ENCODE measurements around the gene OR2T2.
"Not testable (repeated sequence)": the region's sequence is repeated elsewhere in the genome, so short reads cannot be mapped to it uniquely, and the experiment has no call there.

Gene OR2T2

GRCh38 chr1:248453619-248454018 lies 8.2 kb downstream of the OR2T2 start:
- DNase-seq, result not testable (repeated sequence)

GRCh38 chr1:248455045-248455444 lies 9.6 kb downstream of the OR2T2 start:
- not testable (repeated sequence) for DNase-seq

- DNase-seq, result not testable (repeated sequence)
These were observed 11.2 kb downstream of the OR2T2 start for GRCh38 chr1:248456635-248457034.

GRCh38 chr1:248459117-248459516 lies 13.7 kb downstream of the OR2T2 start:
- DNase-seq, result not testable (repeated sequence)

GRCh38 chr1:248471154-248471553 lies 25.7 kb downstream of the OR2T2 start:
- no peak for DNase-seq

- not testable (repeated sequence) for DNase-seq
These were observed 26.7 kb downstream of the OR2T2 start for GRCh38 chr1:248472111-248472510.

GRCh38 chr1:248473051-248473450 lies 27.6 kb downstream of the OR2T2 start, which contains the start of gene OR2T3:
Gene OR2T3 (plus strand): TSS chr1:248473351. CDS start chr1:248473351, 0 bp downstream.
- DNase-seq, result not testable (repeated sequence)

- DNase-seq, result not testable (repeated sequence)
These were observed 30.2 kb downstream of the OR2T2 start for GRCh38 chr1:248475660-248476059.

- DNase-seq, result not testable (repeated sequence)
These were observed 36.5 kb downstream of the OR2T2 start for GRCh38 chr1:248481686-248482579.

GRCh38 chr1:248488289-248488688 lies 42.9 kb downstream of the OR2T2 start, which contains the start of gene OR2T5:
Gene OR2T5 (plus strand): TSS chr1:248488589. CDS start chr1:248488589, 0 bp downstream.
- not testable (repeated sequence) for DNase-seq

GRCh38 chr1:248496661-248497060 lies 51.2 kb downstream of the OR2T2 start:
- DNase-seq, result not testable (repeated sequence)

GRCh38 chr1:248500305-248501035 lies 55.0 kb downstream of the OR2T2 start:
- not testable (repeated sequence) for DNase-seq

Data from suppressor macrophage treated with lipopolysaccharide for 1 hour (primary cell).